Upper lobe of left lung (tissue), 6 donors: ENCODE measurements around the gene RYR3. TPM values are rescaled to one million over a fixed set of nuclear protein-coding genes. Genes with fewer than 3 reads are reported as not detected.

Experiments
- ATAC-seq, 2 donors: fragments of 200-7000 bp; cut with Tn5 transposase; one replicate each; pipeline ENCODE4 v1.9.1; 2022; ENCODE audit warnings: mild to moderate bottlenecking in 2 of 2, moderate library complexity in 2 of 2; ENCODE audit not compliant: low FRiP score in 2 of 2
- DNase-seq, 2 donors: peaks; one replicate each; pipeline ENCODE4 v3.0.0-alpha.2; 2019 to 2020
- H3K27ac ChIP-seq, 4 donors: fragments of 200-600 bp; sonication (generic); one replicate each; pipeline ENCODE4 v1.5.1; 2016 to 2019
- H3K27me3 ChIP-seq, 4 donors: fragments of 200-600 bp; sonication (generic); one replicate each; pipeline ENCODE4 v1.5.1; 2017 to 2019
- H3K36me3 ChIP-seq, 4 donors: fragments of 200-600 bp; sonication (generic); one replicate each; pipeline ENCODE4 v1.5.1; 2016 to 2019
- H3K4me1 ChIP-seq, 4 donors: fragments of 200-600 bp; sonication (generic); one replicate each; pipeline ENCODE4 v1.5.1; 2018 to 2019
- H3K4me3 ChIP-seq, 4 donors: fragments of 200-600 bp; sonication (generic); one replicate each; pipeline ENCODE4 v1.5.1; 2017 to 2019; ENCODE audit warnings: mild to moderate bottlenecking in 2 of 4, moderate library complexity in 1 of 4
- H3K9me3 ChIP-seq, 4 donors: fragments of 200-600 bp; sonication (generic); one replicate each; pipeline ENCODE4 v1.5.1; 2018 to 2019
- CTCF ChIP-seq, 6 experiments: fragments of 450-650 bp in 4 of 6; fragments of 200-600 bp in 2 of 6; sonication (generic) in 2 of 6; IDR thresholded peaks; one replicate each; pipeline ENCODE4 v1.5.1; 2016 to 2019; ENCODE audit warnings: antibody characterized with exemption in 6 of 6
- EP300 ChIP-seq, 4 donors: sonication (generic); formaldehyde crosslinking; IDR thresholded peaks; one replicate each; pipeline ENCODE4 v1.5.1; 2017; ENCODE audit warnings: antibody characterized with exemption in 4 of 4, control low read depth in 2 of 4
- POLR2A ChIP-seq, 4 donors: fragments of 450-650 bp; IDR thresholded peaks; one replicate each; pipeline ENCODE4 v1.5.1; 2016 to 2017; ENCODE audit warnings: antibody characterized with exemption in 4 of 4, mild to moderate bottlenecking in 2 of 4
- POLR2AphosphoS5 ChIP-seq, 2 donors: sonication (generic); formaldehyde crosslinking; IDR thresholded peaks; one replicate each; pipeline ENCODE4 v1.5.1; 2017; ENCODE audit warnings: antibody characterized with exemption in 2 of 2
- WGBS, 2 donors: methylation state at CpG; one replicate each; pipeline ENCODE4 v1.1.5; 2017 to 2018; 5-methylcytosine and 5-hydroxymethylcytosine counted together
- total RNA-seq, 6 donors: library from RNA; depleted of rRNA in 4 of 6; stranded (reverse); fragments of >200 nt in 4 of 6; gene quantifications; one replicate each; pipeline versions ENCODE4 v1.1.0 to v1.2.1, GENCODE V29; 2016 to 2021
- donor health status: DM: no; HTN: no; CAD: no; lungs with moderate emphysema.
- donor health status: DM: no; HTN: yes; CAD: no; lungs with severe emphysema.

The RYR3 gene
- total RNA-seq, 6 donors from 2014 or later, result under 0.01 to 0.34 (median 0.15) TPM

- Histone ChIP-seq H3K27ac (no peak overlapping the region), H3K9me3 (no peaks in the 10 kb centered on the region), H3K4me1 (no peaks in the 10 kb centered on the region), H3K27me3 (no peaks in the 10 kb centered on the region), H3K4me3 (no peak overlapping the region), H3K36me3 (no peaks in the 10 kb centered on the region)
- TF ChIP-seq CTCF (IDR thresholded peaks at IDR 0.05) (no peak), POLR2AphosphoS5 (IDR thresholded peaks at IDR 0.05) (no peak), POLR2A (IDR thresholded peaks at IDR 0.05) (no peak), EP300 (IDR thresholded peaks at IDR 0.05) (no peak)
- 34 to 37% methylated on average over 1 of the region's 1 CpG for WGBS, 2 donors
- ATAC-seq (no peak), DNase-seq (no peak)
Measured at GRCh38 chr15:33646744-33647143, 336.0 kb downstream of the RYR3 start.

- H3K4me3 ChIP-seq, result no peak overlapping the region
- DNase-seq (no peak), ATAC-seq (no peak)
- no peaks in the 10 kb centered on the region for H3K9me3 ChIP-seq
- TF ChIP-seq CTCF (IDR thresholded peaks at IDR 0.05), result no peak
- no peak for TF ChIP-seq EP300 (IDR thresholded peaks at IDR 0.05)
- TF ChIP-seq POLR2A (IDR thresholded peaks at IDR 0.05), result no peak
- TF ChIP-seq POLR2AphosphoS5 (IDR thresholded peaks at IDR 0.05), result no peak
- no peaks in the 10 kb centered on the region for H3K27me3 ChIP-seq
- 83 to 84% methylated on average over 9 of the region's 9 CpGs for WGBS, 2 donors
- H3K27ac ChIP-seq, result no peak overlapping the region
- H3K4me1 ChIP-seq, result no peaks in the 10 kb centered on the region
- H3K36me3 ChIP-seq, result no peaks in the 10 kb centered on the region
Measured at GRCh38 chr15:33649217-33649933, 338.6 kb downstream of the RYR3 start.

DNA sequence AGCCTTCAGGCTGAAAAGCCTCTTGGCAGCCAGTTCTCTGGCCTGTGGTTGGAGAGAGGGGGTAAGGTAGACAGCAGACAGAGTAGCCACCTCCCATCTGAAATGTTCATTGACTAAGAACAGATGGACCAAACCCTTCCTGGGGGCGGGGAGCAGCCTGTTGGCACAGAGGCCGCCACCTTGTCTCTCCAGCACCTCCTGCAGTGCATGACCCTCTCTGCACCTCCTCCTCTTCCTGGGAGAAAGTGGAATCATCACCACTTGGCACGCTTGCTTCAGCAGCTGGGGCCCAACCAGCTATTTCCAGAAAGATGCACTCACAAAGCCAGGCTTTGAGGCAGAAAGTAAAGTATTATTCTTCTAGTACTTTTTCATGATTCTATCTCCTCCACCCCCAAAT is 344.1 kb downstream of the RYR3 start:
- DNase-seq (no peak), ATAC-seq (no peak)
- Histone ChIP-seq H3K4me3 (no peak overlapping the region), H3K27me3 (no peaks in the 10 kb centered on the region), H3K36me3 (no peaks in the 10 kb centered on the region), H3K27ac (no peak overlapping the region), H3K4me1 (no peaks in the 10 kb centered on the region), H3K9me3 (no peaks in the 10 kb centered on the region)
- TF ChIP-seq CTCF (IDR thresholded peaks at IDR 0.05), result no peak
- no peak for TF ChIP-seq EP300 (IDR thresholded peaks at IDR 0.05)
- 48 to 78% methylated on average over 3 of the region's 3 CpGs for WGBS, 2 donors

DNA sequence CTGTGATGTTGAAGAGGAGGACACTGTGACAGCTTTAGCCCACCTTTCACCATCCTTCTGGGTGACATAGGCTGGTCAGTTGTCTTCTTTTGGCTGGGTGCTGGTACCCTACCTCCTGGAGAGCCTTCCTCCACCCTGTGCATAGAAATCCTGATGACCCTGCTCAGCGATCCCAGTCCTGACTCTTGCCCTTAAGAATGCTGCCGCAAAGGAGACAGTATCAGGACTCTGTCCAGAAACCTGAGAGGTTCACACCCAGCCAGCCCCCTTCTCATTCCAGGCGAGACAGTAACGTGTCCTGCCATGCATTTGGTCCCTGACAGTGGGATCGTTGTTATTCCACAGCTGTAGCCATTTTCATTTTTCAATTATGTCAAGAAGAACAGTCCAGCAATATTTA is 344.7 kb downstream of the RYR3 start:
- DNase-seq (no peak), ATAC-seq (no peak)
- TF ChIP-seq EP300 (IDR thresholded peaks at IDR 0.05) (no peak), POLR2A (IDR thresholded peaks at IDR 0.05) (no peak), POLR2AphosphoS5 (IDR thresholded peaks at IDR 0.05) (no peak), CTCF (IDR thresholded peaks at IDR 0.05) (no peak)
- Histone ChIP-seq H3K4me3 (no peak overlapping the region), H3K4me1 (no peaks in the 10 kb centered on the region), H3K27me3 (no peaks in the 10 kb centered on the region), H3K9me3 (no peaks in the 10 kb centered on the region), H3K36me3 (no peaks in the 10 kb centered on the region), H3K27ac (no peak overlapping the region)
- 60 to 64% methylated on average over 5 of the region's 5 CpGs for WGBS, 2 donors

GRCh38 chr15:33656168-33656567 is 345.4 kb downstream of the RYR3 start:
- 78 to 87% methylated on average over 6 of the region's 6 CpGs for WGBS, 2 donors
- no peaks in the 10 kb centered on the region for H3K4me1 ChIP-seq
- no peaks in the 10 kb centered on the region for H3K27me3 ChIP-seq
- no peak overlapping the region for H3K27ac ChIP-seq
- DNase-seq (no peak), ATAC-seq (no peak)
- no peaks in the 10 kb centered on the region for H3K9me3 ChIP-seq
- no peak overlapping the region for H3K4me3 ChIP-seq
- TF ChIP-seq EP300 (IDR thresholded peaks at IDR 0.05), result no peak
- TF ChIP-seq POLR2A (IDR thresholded peaks at IDR 0.05), result no peak
- TF ChIP-seq CTCF (IDR thresholded peaks at IDR 0.05), result no peak
- TF ChIP-seq POLR2AphosphoS5 (IDR thresholded peaks at IDR 0.05), result no peak
- H3K36me3 ChIP-seq, result no peaks in the 10 kb centered on the region
